GM19099 (cell line): ENCODE results near the gene LAMC3.
A peak's percentile ranks its signal among the peaks of the same experiment; 100 is the strongest.

Experiments
- POLR2A ChIP-seq: IDR thresholded peaks from 3 replicates; pipeline ENCODE4 v1.6.1; 2011; ENCODE audit warnings: low read depth; ENCODE audit not compliant: insufficient read length; ENCODE audit errors: extremely low read depth

The LAMC3 gene

GRCh38 chr9:131125288-131126058, 116.5 kb downstream of the LAMC3 start, which contains the start of gene NUP214:
Gene NUP214 (plus strand): TSS chr9:131125586. CDS start chr9:131125705, 119 bp downstream.
- TF ChIP-seq POLR2A, result peak; percentile 97

GRCh38 chr9:131126059-131126426, 117.1 kb downstream of the LAMC3 start:
- no peak for TF ChIP-seq POLR2A

GRCh38 chr9:131129183-131129582, 120.2 kb downstream of the LAMC3 start:
- no peak for TF ChIP-seq POLR2A

GRCh38 chr9:131138676-131139075, 129.7 kb downstream of the LAMC3 start:
- TF ChIP-seq POLR2A, result no peak

- TF ChIP-seq POLR2A, result no peak
Observed at GRCh38 chr9:131140112-131140511, 131.1 kb downstream of the LAMC3 start.

GRCh38 chr9:131140550-131140949, 131.6 kb downstream of the LAMC3 start:
- TF ChIP-seq POLR2A, result no peak

- no peak for TF ChIP-seq POLR2A
Observed at GRCh38 chr9:131142160-131142559, 133.2 kb downstream of the LAMC3 start.
